ENCODE results near the gene CATSPERB.

GRCh38 chr14:91653451-91653850, 78.4 kb downstream of the CATSPERB start:
- no peak for TF ChIP-seq GATA2 (IDR thresholded peaks at IDR 0.05; ENCODE audit: low read depth, low read length)
- TF ChIP-seq GATA3 (IDR thresholded peaks at IDR 0.05; ENCODE audit: low read depth, low read length): no peak

Data from SH-SY5Y (cell line).